Measurements from ENCODE around the gene CSF1.

Gene CSF1

DNA sequence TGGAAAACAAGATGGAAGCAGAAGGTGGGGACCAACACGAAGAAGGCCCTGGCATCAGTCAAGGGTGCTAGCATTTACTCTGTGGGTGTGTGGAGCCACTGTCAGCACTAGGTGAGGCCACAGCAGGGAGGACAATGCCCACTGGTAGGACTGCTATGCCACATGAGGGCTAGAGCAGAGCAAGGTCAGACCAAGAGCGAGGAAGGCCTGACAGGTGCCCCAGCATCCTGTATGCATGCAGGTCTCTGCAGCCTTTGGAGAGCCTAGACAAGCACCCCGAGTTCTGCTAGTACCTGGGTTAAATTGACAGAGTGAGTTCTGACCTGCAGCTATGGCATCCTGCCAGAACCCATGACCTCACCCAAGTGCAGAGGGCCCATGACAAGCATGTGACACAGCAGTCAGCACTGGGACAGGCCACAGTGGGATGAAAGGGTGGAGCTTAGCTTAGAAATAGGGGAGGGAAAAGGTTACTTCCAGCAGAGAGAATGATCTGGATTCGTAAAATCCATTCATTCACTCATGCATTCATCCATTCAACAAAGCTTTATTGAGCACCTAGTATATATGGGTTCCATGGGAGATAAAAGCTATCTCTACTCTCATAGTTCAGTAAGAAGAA is 9.0 kb upstream of the CSF1 start:
- DNase-seq (ENCODE audit: low read depth, low spot score), result no peak

DNA sequence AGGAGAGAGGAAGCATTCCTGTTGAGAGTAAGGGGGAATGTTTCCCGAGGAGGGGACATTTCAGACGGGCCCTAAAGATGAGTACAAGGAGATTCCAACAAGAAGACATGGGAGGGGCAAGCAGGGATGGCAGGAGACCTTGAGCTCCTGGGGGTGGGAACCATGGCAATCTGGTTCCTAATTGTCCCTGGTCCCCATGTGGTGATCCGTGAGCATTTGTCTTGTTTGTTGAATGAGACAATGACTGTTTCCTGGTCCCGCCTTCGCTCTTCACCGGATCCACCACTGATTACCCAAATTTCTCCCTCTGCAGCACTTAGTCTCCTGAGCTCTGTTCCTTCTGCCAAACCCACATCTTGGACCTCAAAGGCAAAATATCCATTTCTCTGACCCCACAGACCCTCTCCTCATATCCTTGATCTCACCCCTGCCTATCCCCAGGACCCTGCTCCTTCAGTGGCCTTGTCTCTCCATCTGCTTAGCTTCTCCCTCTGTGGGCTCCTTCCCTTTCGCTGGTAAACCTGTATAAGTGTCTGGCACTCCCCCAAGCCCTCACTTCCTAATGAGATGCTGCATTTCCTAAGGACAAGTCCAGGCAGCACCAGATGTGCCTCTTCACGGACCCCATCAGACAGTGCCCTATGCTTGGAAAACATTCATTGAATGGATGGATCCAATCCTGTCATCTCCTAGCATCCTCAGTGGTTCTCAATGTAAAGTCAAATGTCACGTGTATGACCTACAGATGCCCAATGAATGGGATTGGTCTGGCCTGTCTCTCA is 8.3 kb upstream of the CSF1 start:
- no peak for DNase-seq (ENCODE audit: low read depth, low spot score)

DNA sequence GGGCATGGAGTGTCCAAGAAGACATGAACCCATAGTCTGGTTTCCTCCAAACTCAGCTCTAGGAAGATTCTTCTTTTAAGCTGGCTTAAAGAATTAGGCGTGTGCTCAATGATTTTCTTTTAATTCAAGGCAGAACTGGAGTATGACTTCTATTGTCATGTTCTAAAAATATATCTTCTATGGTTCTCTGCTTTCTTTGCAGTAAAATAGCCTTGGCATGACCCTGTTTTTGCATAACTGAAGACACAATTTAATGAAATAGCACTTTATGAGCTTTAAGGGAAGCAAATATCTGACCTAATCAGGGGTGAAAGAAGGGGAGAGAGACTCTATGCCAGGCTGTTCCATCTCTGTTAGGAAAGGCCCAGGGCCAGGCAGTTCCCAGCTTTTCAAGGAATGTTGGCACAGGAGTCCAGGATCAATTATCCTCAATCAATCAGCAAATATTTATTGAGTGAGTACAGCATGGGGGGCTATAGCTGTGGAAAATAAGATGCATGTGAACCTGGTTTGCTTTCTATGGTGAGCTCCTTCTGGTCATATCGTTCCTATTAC is 7.2 kb upstream of the CSF1 start:
- no peak for DNase-seq (ENCODE audit: low read depth, low spot score)

DNA sequence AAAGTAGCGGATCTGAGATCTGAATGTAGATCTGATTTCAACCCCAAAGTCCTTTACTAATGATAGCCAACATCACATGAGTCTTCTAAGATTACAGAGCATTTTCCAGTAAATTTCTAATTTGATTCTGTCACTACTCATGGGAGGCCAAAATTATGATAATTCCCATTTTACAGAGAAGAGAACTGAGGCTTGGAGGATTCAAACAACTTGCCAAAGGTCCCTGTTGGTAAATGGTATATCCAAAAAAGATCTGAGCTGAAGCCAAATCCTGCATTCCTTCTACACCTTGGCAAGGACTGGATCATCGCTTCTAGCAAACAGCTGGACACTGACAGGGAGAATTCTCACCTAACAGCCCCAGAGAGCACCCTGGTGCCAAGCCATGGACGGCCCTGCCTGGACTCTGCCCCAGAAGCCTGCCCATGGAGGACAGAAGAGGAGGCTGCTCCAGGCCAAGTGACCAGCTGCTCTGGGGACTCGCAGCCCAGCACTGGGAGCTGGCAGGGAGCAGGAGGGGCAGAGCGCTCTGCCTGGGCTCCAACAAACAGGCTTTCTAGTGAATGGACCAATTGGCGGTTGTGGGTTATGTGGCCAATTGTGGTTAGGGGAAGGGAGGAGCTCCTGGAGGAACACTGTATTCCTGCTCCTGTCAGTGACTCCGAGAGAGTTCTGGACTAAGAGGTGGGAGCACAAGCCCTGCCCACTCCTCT is 6.4 kb upstream of the CSF1 start:
- DNase-seq (ENCODE audit: low read depth, low spot score), result no peak

DNA sequence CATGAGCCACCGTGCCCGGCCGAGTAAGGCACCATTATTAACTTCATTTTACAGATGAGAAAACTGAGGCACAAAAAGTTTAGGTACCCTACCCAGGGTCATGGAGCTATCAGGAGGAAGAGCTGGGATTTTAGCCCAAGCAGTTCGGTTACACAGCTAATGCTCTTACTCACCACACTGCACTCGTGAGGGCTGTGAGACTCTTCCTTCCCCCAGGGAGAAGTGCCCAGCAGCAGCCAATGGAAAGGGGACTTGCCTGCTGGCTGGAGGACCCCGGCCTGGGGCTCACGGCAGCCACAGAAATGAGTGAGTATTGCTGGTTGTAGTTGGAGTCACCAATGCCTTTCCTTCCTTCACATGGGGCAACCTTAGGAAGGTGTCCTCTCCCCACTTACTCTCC is 5.2 kb upstream of the CSF1 start:
- no peak for DNase-seq (ENCODE audit: low read depth, low spot score)

DNA sequence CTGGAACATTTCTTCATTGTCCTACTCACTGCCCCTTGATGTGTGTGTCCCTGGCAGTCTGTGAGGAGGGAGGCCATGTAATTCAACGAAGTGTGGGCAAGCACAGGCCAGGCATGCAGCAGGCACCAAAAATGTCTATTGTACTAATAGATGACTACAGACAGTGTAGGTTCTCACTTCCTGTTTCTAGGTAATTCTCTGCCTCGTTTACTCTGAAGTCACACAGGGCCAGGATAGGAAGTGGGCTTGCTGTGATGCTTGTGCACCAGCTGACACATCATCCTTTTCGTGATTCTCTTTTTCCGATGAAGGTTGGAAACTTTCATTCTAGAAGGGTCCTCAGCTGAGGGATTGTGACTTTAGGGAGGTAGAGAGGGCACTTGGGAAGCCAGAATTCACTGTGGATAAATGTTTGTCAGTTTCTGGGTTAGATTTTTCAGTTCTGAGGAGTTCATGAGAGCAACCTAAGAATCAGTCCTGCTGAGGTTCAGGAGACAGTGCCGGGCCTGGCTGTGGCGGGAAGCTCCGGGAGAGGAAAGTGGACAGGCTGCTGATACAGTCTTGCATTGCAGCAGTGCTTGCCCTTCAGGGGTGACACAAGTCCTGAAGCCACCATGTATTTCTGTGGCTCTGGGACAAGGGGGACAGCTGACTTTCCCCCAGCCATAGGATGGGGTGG is 4.3 kb upstream of the CSF1 start:
- no peak for DNase-seq (ENCODE audit: low read depth, low spot score)

DNA sequence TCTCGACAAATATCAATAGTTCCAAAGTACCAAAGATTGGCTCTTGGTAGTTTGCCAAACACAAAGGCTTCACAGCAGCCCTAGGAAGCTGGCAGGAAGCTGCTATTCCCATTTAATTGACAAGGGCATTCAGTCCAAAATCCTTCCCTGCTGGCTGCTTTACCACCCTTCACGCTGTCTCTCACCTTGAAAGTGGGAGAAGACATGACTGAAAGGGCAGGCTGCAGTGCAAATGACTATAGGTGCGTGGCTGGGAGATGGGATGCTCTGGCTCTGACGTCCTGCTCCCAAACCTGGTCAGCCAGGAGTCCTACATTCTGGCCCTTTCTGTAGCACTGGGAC is 3.8 kb upstream of the CSF1 start:
- DNase-seq (ENCODE audit: low read depth, low spot score), result no peak

DNA sequence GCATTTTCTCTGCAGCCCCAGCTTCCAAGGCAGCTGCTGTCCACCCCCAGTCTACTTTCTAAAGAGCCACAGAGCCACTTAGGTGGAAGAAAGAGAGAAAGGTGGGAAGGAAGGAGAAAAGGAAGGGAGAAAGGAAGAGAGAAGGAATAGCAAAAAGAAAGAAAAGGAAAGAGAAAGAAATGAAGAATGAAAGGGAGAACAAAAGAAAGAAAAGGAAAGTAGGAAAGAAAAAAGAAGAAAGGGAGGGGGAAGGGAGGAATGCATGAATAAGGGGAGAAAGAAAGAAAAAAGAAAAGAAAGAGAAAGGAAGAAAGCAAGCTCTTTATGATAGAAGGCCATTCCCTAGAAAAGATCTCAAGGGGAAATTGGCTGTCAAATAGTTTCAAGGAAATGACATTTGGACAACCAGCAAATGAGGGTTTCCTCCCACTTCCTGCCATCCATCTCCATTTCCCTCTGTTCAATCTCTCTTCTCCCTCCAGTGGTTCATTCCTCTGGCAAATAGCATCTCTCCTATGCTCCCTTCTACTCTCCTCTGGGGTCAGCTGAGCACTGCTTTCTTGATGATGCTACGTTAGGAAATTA is 3.4 kb upstream of the CSF1 start:
- no peak for DNase-seq (ENCODE audit: low read depth, low spot score)

DNA sequence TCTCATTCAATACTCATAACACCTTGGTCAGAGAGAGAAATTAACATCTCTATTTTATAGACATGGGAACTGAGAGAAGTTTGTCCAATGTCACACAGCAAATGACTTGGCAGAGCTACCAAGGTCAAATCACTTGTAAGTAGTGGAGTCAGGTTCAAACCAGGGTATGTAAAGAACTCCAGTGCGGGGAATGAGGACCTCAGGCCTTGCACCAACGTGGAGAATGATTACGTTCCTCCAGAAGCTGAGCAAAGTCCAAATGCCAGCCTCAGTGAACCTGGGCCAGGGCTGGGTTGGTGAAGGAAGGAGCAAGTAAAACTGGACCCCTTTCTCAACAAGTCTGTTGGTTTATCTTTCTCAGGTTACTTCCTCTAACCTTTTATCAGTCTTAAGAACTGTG is 1.8 kb upstream of the CSF1 start:
- DNase-seq (ENCODE audit: low read depth, low spot score), result no peak

DNA sequence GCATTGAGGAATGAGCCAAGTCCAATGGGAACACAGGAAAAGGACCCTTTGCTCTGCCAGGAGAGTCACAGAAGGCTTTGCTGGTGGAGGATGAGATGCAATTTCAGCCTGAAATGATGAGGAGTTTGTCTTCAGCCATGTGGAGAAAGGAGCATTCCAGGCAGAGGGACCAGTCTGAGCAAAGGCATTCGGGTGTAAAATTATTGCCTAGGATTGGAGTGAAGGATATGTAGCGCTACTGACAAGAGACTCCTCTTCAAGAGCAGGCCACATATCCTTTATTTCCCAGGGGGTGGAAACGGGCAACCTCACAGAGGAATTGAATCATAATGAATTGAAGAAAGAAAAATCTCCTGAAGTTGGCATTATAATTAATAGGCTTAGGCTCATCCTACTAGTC is 1.1 kb upstream of the CSF1 start:
- DNase-seq (ENCODE audit: low read depth, low spot score), result no peak

DNA sequence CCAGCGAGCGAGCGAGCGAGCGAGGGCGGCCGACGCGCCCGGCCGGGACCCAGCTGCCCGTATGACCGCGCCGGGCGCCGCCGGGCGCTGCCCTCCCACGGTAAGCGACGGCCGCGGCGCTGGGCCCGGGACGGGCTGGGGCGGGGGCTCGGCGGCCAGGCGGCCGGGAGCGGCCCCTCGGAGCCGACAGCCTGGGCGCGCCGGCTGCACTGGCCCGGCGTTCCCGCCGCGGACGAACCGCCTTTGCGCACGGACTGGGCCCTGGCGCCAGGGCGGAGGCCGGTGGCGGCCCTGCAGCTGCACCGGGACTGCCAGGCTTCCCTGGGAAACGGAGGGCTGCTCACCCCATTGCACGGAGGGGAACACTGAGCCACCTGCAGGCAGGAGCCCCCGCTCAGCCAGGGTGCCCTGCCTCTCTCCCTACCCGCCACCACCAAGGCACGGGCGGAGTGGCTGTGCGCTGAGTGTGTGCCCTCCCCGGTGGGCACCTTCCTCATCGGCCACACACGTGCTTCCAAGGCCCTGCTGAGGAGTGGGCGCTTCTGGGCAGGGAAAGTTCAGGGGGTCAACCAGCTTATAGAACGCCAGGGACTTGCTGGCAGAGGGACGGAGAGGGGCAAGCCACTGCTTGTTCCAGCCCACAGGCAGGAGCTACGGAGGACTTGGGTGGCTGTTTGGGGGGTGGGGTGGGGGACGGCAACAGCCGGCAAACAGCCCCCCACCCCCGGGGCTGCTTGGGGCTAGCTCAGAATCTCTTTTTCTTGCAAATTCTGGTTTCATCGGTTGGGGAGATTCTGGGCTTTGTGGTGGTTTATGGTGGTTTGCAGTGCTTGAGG is 532 bp downstream of the CSF1 start:
- DNase-seq (ENCODE audit: low read depth, low spot score), result no peak

DNA sequence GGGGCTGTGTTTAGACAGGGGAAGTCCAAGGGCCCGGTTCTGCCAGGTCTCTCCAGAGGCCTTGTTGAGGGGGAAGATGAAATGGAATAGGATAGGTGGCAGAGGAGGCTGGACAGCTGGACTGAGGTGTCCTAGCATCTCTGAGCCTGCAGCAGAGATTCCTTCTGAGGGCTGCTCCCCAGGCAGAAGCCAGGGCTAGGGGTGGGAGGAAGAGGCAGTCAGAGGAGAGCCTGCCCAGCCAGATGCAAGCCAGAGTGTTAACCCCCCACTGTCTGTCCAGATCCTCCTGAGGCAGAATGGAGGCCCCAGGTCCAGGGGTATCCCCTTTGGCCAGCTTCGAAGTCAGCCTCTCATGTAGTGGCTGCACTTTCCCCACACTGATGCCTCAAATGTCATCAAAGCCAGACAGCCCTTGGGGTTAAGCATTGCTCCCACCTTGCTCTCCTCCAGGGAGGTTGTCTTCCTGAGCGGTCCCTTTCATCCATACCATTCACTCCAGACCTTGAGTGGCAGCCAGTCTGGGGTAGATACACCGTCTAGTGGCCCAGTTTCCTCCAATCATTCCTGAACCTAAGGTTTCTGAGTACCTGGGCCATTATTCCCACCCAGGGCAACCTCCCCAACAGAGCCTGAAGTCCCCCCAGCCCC is 1.7 kb downstream of the CSF1 start:
- no peak for DNase-seq (ENCODE audit: low read depth, low spot score)

DNA sequence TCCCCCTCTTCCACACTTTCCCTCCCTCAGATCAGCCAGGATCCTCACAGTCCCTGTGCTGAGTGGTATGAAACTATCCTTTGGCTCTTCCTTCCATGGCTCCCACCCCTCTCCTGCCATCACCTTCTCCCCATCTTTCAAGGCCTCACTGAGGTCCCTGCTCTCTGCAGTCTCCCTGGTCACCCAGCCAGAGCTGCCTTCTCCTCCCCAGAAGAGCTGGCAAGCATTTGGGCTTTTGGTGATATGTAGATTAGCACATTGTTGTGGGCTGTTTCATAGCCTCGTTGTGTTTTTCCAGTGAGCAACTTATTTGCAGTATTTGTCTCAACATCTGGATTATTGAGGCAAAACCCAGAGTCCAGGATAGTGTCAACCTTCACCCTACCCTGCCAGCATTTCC is 2.2 kb downstream of the CSF1 start:
- DNase-seq (ENCODE audit: low read depth, low spot score), result no peak

DNA sequence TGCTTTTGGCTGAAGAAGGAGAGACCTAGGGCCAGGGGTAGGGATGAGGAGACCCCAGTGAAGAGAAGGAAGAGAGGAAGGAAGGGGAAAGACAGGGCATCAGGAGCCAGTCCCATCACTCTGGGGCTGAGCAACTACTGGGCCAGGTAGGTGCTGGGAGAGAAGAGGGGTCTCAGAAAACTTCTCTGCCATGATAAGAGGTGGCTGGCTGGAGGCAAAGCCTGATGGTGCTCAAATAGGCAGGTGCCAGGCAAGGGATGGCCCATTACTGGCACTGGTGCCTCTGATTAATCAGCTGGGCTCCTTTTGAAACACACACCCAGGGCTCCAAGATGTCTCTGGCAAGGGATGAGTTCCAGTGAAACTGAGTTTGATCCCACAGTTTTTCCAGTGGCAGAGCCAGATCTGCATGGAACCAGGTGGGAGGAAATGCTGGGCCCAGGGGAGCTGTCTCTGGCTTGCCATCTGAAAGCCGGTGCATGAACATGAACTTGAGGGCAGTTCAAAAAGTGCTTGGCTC is 2.8 kb downstream of the CSF1 start:
- no peak for DNase-seq (ENCODE audit: low read depth, low spot score)

DNA sequence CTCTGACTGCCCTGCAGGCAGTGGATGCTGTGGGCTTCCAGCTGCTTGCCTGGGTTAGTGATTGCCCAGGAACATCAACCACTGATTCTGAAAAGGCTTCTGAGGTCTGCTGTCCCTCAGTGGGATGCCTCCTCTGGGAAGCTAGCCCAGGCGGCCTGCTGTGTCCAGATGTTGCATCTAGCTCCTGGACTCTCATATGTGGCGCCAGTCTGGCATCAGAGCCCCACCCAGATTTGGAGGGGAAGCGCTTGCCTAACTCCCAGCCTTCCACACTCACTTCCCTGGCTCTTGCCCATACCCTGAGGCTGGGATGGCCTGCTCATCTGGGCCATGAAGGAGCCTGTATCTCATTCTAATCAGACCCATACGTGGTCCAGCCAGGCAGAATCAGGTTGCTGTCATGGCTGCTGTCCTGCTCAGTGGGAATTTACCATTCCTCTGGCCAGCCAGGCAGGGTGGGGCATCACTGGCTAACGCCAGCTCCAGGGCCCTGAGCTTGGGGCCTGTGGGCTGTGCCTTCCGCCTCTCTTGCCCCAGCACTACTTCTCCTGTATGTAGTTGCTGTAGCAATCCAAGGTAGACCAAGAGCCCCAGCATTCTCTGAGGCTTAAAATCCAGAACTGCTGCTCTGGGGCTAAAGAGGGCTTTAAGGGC is 4.1 kb downstream of the CSF1 start:
- DNase-seq (ENCODE audit: low read depth, low spot score), result peak; percentile 56

DNA sequence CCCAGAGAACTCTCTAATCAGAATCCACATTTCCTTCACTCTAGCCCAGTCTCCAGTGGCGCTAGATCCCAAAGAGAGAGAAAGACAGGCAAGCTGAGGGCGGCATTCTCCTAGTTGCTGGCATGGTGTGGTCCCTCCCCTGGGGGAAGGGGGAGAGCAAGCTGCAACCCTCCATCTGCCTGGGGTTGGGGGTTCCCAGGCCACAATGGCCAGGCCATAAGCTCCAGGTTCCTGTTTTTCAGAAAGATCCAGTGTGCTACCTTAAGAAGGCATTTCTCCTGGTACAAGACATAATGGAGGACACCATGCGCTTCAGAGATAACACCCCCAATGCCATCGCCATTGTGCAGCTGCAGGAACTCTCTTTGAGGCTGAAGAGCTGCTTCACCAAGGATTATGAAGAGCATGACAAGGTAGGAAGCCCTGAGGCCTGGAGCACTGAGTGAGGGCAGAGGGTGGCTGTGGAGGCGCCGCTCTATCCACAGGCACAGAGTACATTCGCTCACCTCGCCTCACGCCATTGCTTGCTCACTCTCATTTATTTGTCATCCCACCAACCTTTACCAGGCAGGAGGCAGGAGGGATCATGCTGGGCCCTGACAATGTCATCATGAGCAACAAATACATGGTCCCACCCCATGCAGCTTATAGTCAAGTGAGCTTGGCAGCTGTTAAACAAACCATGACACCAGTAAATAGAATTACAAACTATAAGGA is 6.6 kb downstream of the CSF1 start:
- no peak for DNase-seq (ENCODE audit: low read depth, low spot score)

DNA sequence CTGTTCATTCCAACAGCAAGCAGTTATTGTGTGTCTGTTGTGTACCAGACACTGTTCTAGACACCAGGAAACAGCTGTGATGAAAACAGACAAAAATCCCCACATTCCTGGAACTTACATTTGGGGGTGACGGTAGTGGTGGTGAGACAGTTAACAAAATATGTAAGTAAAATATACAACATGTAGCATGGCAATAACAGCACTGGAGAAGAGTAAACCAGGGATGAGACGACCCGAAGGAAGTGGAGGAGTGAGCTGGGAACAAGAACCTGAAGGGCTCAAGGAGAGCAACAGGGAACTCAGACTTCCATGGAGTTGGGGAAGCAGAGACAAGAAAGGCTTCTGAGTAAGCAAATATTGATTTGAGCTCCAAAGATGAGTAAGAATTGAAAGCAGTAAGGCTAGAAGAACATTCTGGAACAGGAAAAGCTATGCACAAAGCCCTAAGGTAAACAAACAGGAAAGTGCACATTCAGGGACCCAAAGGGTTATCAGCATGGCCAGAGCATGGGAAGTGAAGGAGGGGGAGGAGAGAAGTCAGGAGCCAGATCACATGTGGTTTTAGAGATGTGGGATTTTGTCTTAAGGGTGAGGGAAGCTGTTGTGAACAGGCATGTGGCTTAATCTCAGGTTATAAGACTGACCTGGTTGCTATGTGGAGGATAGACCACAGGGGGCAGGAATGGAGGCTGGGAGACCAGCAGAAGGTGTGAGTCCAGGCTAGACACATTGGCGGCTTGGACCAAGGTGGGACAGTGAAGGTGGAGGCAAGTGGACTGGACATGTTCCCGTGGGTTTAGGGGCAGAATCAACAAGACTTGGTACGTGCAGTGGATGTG is 7.3 kb downstream of the CSF1 start:
- DNase-seq (ENCODE audit: low read depth, low spot score), result no peak

DNA sequence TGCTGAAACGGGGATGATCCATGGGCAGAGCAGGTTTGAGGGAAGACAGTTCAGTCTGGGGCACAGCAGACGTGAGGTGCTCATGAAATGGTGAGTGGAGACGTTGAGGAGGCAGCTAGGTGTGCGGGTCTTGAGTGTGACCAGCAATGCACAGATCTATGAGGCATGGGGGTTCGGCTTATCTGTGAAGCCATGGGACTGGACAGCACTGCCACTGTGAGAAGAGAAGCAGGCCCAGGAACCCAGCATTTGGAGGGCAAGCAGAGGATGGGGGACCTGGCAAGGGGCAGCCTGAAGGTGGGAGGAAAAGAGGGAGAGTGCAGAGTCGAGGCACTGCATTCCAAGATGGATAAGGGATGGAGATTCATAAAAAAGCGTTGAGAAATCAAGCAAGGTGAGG is 8.0 kb downstream of the CSF1 start:
- no peak for DNase-seq (ENCODE audit: low read depth, low spot score)

Data from brain pericyte (primary cell).